NCI-H2196 (cell line): ENCODE measurements around the gene FGF14.
"Not testable (repeated sequence)": the region's sequence is repeated elsewhere in the genome, so short reads cannot be mapped to it uniquely, and the experiment has no call there.

Experiments
- DNase-seq: peaks from one replicate; lab custom pipeline; 2025; ENCODE audit not compliant: unreplicated experiment; lab: John Stamatoyannopoulos, UW

Gene FGF14

GRCh38 chr13:102049853-102050252 is 352.0 kb downstream of the FGF14 start:
- DNase-seq: no peak

- DNase-seq: no peak
Measured at GRCh38 chr13:102045731-102046130, 356.1 kb downstream of the FGF14 start.

- DNase-seq: no peak
Measured at GRCh38 chr13:102042746-102043145, 359.1 kb downstream of the FGF14 start.

- DNase-seq: no peak
Measured at GRCh38 chr13:102041544-102041943, 360.3 kb downstream of the FGF14 start.

- no peak for DNase-seq
Measured at GRCh38 chr13:102040812-102041211, 361.0 kb downstream of the FGF14 start.

GRCh38 chr13:102039264-102039663 is 362.6 kb downstream of the FGF14 start:
- DNase-seq: no peak

- no peak for DNase-seq
Measured at GRCh38 chr13:102038787-102039186, 363.1 kb downstream of the FGF14 start.

GRCh38 chr13:102035969-102036368 is 365.9 kb downstream of the FGF14 start:
- no peak for DNase-seq

- DNase-seq: no peak
Measured at GRCh38 chr13:102033857-102034331, 368.0 kb downstream of the FGF14 start.

GRCh38 chr13:102033386-102033785 is 368.5 kb downstream of the FGF14 start:
- DNase-seq: no peak

GRCh38 chr13:102028868-102029267 is 373.0 kb downstream of the FGF14 start:
- DNase-seq: no peak

GRCh38 chr13:102028206-102028605 is 373.6 kb downstream of the FGF14 start:
- DNase-seq: no peak

GRCh38 chr13:102021777-102022176 is 380.1 kb downstream of the FGF14 start:
- no peak for DNase-seq

- no peak for DNase-seq
Measured at GRCh38 chr13:102020611-102021216, 381.1 kb downstream of the FGF14 start.

GRCh38 chr13:102018716-102019115 is 383.1 kb downstream of the FGF14 start:
- no peak for DNase-seq

- no peak for DNase-seq
Measured at GRCh38 chr13:102017248-102017647, 384.6 kb downstream of the FGF14 start.

- no peak for DNase-seq
Measured at GRCh38 chr13:102012299-102013293, 389.3 kb downstream of the FGF14 start.

GRCh38 chr13:102011455-102011854 is 390.4 kb downstream of the FGF14 start:
- not testable (repeated sequence) for DNase-seq

- DNase-seq: no peak
Measured at GRCh38 chr13:102003848-102004570, 397.8 kb downstream of the FGF14 start.

- DNase-seq: no peak
Measured at GRCh38 chr13:102002287-102002686, 399.6 kb downstream of the FGF14 start.

GRCh38 chr13:102000764-102001163 is 401.1 kb downstream of the FGF14 start:
- no peak for DNase-seq
